HT-29 (cell line): ENCODE results near the gene FRYL. TPM values are rescaled to one million over a fixed set of nuclear protein-coding genes. Genes with fewer than 3 reads are reported as not detected.

ENCODE experiments used
- DNase-seq: peaks from one replicate; pipeline ENCODE4 v3.0.0-alpha.2; 2015; ENCODE audit warnings: low spot score
- total RNA-seq: library from RNA; depleted of rRNA; stranded (reverse); fragments of >200 nt; shearing (Covaris generic); gene quantifications from 2 replicates; pipeline ENCODE4 v1.2.3, GENCODE V29; 2014

Gene FRYL
- total RNA-seq, 1 experiment from 2014 or later: 40.8 TPM

DNA sequence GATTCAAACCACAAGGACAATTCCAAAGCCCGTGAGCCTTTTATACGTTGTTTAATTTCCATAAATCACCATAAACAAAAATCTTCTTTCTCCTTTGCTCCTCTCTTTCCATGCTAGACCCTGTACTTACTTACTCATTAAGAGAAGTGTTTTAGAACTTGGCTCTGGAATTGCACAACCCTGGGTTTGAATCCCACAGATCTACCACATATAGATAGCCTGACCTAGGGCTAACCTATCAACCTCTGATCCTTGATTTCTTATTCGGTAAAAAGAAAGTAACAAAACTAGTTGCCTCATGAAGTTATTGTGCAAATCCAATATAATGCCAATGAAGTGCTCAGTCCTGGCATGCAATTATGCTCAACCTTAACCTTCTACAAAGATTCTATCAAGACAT, 221.3 kb downstream of the FRYL start:
- DNase-seq: no peak

DNA sequence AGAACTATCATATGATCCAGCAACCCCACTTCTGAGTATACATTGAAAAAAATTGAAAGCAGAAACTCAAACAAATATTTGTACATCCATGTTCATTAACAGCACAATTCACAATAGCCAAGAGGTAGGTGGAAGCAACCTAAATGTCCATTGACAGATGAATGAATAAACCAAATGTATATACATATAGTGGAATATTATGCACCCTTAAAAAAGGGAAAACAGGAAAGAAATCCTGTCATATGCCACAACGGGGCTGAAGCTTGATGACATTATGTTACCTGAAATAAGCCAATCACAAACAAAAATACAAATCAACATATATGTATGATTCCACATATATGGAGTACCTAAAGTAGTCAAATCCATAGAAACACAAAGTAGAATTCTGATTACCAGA, 222.1 kb downstream of the FRYL start:
- DNase-seq: no peak

DNA sequence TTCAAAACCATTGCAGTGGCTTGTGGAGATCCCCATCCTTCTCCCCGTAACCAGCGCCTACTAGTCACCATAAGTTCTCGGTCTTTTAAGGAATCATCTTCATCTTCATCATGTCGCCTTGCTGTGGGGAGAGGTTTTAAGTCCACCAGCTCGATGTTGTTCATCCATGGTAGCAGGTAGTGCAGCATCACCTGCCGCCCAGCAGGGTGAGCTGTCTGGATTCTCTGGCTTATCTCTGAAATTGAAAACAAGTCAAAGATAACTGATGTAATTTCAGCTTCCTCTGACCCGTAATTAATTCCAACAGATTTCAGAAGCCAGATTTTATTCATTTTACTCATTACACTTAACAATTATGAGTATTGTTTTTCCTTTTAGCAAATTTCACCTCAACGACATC, 222.6 kb downstream of the FRYL start:
- DNase-seq: peak; percentile 8

DNA sequence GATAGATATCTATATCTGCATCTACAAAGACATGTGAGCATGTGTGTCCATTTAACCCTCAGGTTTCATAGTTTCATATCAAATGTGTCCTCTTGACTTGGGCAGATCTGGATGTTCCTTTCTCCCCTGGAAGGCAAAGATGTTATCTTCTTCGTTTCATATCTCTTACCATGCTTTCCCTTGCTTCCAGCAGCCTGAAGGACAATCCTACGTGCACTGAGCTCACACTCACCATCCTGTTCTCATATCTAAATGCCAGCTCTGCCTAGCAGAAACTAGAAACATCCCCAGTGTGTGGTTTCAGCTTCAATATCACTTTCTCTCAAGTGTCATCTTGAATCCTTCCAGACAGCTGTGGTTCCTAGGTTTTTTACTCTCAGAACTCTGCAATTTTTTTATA, 223.8 kb downstream of the FRYL start:
- no peak for DNase-seq

DNA sequence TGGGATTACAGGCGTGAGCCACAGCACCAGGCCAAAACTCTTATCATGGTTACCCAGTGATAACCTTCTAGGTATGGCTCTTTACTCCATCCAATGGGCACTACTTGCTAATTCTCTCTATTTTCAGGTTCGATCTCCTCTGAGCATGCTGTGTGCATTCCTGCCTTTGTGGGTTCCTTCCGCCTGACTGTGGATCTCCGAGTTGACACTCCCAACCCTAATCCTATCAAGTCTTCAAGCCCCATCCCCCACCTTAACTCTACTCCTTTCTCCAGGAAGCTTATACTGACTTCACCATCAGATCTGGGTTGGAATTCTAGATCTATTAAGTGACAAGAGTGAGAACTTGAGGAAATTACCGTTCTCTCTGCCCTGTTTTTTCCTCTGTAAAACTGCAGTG, 225.5 kb downstream of the FRYL start:
- DNase-seq: no peak

DNA sequence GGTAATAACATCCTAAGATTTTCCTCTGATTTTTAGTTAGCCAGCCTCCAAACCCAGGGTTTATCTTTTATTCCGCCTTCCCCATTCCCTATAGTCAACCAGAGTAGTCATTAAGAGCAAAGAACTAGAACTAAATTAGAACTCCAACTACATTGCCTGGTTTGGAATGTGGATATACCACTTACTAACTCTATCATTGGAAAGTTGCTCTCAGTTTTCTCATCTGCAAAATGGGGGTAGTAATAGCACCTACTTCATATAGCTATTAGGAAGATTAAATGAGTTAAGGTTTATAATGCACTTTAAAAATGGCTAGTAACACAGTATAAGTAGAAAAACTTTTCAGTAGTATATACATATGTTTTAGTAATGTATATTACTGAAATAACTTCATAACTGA, 226.4 kb downstream of the FRYL start:
- no peak for DNase-seq

DNA sequence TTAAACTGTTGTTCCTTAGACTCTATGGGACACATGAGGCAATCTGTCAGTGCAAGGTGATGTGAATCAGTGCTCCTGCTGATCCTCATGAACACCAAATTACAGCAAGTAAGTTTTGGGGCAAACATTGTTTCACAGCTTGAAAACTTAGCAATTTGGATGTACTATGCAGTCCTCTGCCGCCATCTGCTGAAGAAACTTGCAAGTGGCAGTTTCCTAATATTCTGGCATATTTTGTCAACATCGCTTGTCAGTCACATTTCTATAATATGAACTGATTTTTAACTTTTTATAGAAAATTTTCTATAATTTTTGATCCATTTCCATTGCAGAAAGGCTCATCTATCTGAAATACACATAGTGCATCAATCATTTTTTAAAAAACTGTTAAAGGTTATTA, 233.7 kb downstream of the FRYL start:
- DNase-seq: peak; percentile 44

DNA sequence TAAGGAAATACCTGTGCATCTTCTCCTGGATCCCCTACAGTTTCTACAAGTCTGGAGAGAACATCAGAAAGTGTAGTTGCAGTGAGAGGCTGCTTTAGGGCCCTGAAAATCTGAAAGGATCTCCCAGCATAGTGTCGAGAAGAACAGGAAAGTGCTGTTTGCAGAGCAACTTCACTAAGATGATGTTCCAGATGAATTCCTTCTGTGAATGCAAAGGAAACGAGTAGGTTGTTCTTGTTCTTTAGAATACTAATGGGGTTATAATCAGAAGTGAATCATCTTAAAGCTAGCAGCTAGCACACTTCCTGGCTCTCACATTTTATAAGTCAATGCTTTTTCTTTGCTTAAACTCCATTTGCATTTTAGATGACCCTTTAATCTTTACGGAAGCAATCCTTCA, 236.3 kb downstream of the FRYL start:
- no peak for DNase-seq

DNA sequence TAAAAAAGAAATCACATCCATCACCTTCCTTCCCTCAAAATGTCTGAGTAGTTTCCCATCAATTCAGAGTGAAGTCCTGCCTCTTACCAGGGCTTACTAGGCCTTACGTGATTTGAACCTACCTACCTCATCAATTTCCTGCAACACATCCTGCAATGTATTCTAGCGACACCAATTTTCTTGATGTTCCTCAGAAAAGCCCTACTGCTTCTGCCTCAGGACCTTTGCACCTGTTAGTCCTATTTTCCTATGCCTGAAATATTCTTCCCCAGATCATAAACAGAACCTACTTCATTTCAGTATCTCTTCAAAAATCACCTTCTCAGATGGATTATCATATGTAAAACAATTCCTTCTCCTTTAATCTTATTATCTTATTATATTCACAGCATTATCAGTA, 237.2 kb downstream of the FRYL start:
- DNase-seq: no peak

DNA sequence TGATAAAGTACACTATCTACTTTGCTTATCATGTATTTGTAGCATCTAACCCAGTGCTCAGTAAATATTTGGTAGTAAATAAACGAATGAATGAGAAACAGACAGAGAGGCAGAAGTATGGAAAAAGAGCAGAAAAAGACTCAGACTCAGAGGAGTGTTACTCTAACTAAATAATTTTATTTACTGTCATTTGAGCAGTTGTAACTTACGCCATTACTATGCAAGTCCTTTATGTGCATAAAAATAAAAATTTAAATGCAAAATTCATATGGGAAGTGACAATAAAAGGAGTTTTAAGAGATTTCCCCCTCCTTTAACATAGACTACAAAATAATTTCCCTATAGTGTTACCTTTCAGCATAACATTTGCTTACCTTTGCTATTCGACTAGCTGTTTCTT, 240.5 kb downstream of the FRYL start:
- no peak for DNase-seq

DNA sequence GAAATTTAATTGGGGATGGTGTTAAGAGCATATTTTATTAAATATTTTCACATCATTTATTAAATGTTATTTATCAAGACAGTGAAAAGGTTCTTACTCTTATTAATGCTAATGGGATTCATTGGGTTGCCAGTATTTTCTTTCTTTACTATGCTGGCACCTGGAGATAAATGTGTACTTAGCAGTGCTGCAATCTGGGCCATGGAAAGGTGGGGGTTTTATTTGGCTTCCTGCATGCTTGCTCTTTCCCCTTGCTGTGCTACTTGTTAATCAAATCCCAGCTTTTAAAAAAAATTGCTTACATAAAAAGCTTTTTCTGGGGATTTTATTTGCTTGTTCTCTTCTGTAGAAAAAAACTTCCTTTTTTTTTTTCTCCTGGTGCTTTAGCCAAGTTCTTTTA, 241.7 kb downstream of the FRYL start:
- DNase-seq: no peak

DNA sequence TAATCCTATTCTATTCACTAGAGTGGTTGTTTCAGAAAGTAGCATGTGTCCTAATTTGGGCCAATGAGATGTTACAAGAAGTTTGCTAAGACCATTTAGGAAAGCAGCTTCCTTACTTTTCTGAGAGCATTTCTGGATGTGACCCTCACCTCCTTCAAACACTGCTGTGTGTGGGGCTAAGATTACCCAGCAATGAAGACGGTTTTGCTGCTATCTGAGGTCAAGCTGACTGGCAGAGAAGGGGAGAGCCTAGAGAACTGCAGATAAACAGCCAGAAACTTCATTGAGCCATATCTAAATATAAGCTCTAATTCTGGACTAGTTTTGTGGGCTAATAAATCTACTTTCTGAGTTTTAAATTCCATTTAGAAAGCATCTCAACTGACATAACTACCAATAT, 253.7 kb downstream of the FRYL start:
- no peak for DNase-seq

DNA sequence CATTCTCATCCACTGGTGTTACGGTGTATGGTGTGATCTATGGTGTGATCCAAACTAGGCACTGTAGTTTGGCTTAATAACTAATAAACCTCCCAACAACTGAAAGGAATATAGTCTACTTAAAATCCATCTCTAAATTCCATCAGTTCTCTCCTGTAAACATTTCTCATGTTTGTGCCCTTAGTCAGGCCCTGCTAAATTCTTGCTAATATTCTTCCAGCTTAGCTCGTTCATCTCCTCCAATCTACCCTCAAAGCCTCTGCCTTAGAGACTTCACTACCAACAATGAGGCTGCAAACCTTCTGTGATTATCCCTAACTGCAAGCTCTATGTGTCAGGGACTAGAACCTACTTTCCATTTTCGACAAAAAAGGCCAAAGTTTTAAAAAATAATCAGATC, 261.9 kb downstream of the FRYL start:
- DNase-seq: no peak

DNA sequence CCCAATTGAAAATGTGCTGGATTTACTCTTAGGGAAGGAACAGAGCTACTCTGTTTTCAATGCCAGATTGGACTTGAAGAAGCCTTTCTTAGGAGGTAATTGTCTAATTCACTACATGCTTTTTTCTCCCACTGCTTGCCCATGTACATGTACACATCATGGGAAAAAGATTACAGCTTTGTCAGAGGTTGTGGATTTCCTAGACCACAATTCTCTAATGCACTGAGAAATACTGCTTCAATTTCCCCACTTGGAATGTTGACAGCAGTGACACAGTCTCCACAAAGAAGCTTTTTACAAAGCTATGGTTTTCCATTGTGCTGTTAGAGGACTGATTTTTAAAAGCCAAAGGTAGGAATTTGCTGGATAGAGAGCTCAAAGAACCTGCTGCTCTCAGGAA, 270.5 kb downstream of the FRYL start:
- DNase-seq: no peak

DNA sequence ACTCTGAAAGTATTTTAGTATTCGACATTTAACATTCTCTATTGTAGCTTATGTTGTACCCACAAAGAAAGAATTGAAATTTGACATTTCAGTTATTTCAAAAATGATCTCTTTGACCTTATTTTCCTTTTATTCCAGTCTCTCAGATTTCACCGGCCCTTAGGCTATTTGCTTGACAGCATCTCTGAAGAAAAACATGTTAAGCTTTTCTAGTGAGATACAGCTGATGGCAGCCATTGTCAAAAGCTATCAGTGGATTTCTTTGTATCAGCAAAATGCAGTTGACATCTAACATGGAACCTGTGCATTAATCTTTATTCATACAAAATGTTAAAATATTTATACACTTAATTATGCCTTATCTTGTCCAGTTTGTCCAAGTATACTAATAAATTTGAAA, 273.4 kb downstream of the FRYL start:
- no peak for DNase-seq

DNA sequence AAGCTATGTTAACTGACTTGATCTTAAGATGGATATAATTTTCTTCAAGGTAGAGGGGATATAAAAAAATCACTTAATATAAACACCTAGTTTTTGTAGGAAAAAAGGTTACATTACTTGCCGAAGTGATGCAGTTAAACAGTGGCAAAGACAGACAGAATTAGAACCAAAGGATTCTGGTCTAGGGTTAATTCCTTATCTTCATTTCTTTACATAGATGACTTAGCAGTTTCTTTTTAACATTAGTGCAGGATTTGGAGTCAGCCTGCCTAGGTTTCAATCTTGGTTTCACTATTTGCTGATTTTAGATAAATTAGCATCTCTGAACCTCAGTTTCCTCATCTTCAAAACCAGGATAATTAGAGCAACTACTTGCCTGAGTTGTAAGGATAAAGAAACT, 275.7 kb downstream of the FRYL start:
- no peak for DNase-seq

DNA sequence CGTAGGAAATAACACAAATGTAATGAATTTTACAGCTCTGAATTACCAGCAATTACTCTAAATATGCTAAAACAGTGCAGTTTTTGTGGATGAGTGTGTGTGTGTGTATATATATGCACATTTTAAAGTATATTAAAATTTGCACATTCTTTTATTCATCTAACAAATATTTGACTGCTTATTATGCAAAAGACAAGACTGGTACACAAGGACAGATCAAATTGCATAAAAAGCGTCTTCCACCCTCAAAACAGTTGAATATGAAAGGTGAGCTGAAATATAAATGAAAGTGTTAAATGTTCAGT, 276.1 kb downstream of the FRYL start:
- DNase-seq: no peak

DNA sequence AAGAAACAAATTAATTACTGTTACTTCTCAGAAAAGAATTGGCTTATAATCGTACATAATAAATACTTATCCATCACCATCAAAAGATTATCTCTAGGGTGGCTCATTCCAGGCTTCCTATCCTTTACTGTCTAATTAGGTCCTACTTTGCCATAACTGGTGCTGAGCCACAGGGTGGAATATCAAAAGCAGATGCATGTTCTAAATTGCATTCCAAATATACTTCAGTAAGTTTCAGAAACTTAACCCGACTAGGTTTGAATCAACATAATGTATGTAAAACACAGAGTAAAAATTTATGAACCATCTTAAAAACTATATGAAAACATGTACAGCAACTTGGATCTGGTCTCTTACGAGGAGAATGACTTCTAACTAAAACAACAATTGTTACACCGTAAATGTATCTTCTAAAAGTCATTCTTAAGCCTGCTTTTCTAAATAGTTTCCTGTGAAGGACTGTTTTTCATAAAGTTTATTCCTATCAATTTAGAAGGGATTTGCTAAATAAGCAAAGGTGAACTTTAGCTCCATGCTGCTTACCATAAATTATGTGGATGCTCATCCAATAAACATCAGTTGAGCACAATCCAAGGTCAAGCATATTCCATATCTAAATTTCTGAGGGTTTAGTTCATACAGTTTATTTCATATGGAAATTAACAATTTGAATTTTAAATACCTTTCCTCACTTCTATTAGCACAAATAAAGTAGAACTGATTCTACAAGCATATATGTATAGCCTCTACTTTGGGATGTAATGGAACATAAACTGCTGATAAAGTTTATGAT, 276.6 kb downstream of the FRYL start:
- no peak for DNase-seq

DNA sequence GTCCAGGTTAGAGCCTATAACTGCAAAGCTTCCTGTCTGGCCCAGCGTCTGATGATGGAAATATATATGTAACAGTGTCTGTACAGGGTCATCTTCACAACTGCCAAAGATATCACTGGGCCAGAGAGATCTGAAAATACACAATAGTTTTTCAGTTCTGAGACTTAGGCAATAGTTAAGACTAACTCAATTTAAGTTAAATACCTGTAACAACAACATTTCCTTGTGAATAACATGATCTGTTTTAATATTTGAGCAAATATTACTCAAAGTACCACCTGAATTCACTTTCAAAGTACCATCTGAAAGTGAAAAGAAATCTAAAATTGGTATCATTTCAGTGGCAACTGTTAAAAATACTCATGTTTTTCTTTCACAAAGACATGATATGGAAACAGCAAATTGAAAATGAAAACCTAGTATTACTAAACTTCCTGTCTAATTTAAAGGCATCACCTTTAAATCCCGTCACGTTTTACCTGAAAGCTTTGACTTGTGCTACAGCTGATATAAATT, 280.5 kb downstream of the FRYL start:
- no peak for DNase-seq

DNA sequence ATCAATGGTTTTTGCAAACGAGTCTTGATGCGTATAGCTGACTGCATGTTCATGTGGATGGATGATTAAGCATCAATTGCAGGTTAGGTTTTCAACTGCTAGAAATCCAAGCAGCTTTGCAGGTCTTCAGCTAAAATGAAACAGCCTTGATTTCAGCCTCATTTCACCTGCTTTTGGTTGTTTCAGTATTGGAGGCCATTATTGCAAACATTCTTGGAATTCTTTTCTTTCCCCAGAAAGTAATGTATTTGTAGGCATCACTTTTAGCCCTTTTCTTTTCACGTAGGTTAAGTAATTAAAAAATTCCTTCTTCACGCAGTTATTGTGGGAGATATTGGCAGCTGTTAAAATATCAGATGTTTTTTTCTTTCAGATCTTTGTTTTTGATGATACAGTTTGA, 281.2 kb downstream of the FRYL start:
- no peak for DNase-seq

DNA sequence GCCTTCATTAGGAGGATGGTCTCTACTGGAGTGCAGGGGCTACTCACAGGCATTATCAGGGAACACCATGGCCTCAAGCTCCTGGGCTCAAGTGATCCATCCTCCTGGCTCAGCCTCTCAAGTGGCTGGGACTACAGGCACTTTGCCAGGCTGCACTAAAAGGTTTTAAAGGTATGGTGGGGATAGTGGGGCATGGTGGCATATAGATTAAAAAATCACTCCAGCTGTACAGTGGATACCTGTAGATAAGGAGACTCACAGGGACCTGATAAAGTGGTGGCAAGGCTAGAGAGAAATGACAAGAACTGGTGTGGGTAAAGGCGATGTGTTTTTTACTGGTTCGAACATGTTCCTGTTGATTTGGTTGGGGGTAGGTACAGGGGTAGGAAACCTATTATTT, 284.1 kb downstream of the FRYL start:
- no peak for DNase-seq

DNA sequence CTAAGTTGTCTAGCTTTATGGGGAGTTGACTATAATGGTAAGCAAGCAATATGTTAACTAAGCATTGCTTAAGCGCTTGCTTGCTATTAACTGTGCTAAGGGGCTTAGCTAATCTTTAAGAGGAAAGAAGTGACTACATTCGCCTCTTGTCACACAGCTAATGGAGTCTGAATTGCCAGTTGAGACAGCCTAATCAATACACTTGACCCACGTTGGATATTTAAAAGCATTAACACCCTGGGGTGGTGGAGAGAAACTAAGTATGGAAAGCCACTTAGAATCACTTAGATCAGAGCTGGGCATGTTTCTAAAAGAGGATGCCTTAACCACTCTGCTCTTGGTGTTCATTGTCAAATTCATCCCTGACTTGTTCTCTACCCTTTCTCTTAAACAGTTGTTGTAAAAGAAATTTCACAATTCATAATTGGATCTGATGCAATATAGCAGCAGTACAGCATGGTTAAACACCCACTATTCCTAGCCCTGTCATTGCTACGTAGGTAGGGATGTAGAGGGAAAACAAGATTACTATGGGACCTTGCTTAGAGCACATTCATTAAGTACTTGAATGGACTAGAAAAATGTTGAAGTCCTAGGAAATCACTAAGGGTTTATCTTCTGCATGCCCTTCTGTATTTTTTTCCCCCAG, 286.5 kb downstream of the FRYL start:
- no peak for DNase-seq

DNA sequence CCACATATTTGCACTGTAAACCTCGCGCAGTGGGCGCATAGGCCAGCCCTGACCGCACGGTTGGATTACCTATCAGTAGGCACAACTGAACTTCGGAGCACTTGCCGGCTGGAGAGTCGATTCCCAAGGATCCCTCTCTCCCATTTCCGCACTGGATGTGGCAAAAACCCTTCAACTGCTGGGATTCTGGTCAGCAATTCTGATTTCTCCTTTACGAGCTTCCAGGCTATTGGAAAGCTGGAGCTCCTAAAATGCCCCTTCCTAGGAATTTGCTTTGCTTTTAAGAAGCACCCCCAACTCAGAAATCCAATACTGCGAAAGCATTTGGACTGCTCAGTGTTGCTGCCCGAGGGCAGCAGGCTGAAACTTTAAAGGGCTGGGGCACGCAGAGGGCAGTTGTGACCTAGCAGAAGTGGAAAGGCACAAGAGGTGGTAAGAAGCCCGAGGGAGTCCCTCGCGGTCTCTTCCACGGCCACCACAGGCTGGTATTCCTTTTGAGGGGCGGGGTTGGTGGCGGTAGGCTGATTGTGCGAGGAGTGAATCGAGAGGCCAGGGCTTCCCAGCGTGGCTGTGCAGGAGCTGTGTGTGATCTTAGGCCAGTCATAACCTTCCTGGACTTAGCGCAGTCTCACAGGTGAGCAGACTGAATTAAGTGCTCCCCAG, 288.4 kb downstream of the FRYL start:
- DNase-seq: no peak
